Right kidney (tissue), 1 donor: ENCODE measurements around the gene DCTN2.

Experiments
- DNase-seq: peaks from one replicate; pipeline ENCODE4 v3.0.0-alpha.2; 2016

Gene DCTN2

GRCh38 chr12:57550641-57551549 is 3.9 kb upstream of the DCTN2 start:
- no peak for DNase-seq

GRCh38 chr12:57549909-57550640 is 3.1 kb upstream of the DCTN2 start, which contains the start of gene KIF5A:
TSS of gene KIF5A (plus strand) at chr12:57550044. CDS start at chr12:57550272, 228 bp downstream.
- peak; percentile 53 for DNase-seq

- DNase-seq, result no peak
These were observed 2.4 kb upstream of the DCTN2 start for GRCh38 chr12:57549203-57549908.

- no peak for DNase-seq
These were observed 1.5 kb upstream of the DCTN2 start for GRCh38 chr12:57548488-57548887.

- no peak for DNase-seq
These were observed 972 bp upstream of the DCTN2 start for GRCh38 chr12:57548013-57548315.

- DNase-seq, result no peak
These were observed 458 bp upstream of the DCTN2 start for GRCh38 chr12:57547288-57548012.

- no peak for DNase-seq
These were observed 1.1 kb downstream of the DCTN2 start for GRCh38 chr12:57545809-57546437.

GRCh38 chr12:57543581-57543980 is 3.4 kb downstream of the DCTN2 start:
- DNase-seq, result no peak

- DNase-seq, result no peak
These were observed 5.3 kb downstream of the DCTN2 start for GRCh38 chr12:57541717-57542116.

- DNase-seq, result no peak
These were observed 6.0 kb downstream of the DCTN2 start for GRCh38 chr12:57541001-57541400.

- no peak for DNase-seq
These were observed 7.7 kb downstream of the DCTN2 start for GRCh38 chr12:57539134-57539768.

- DNase-seq, result no peak
These were observed 10.4 kb downstream of the DCTN2 start for GRCh38 chr12:57536597-57536942.

GRCh38 chr12:57535764-57536596 is 11.0 kb downstream of the DCTN2 start:
- DNase-seq, result no peak

GRCh38 chr12:57534991-57535543 is 11.9 kb downstream of the DCTN2 start:
- DNase-seq, result no peak

- DNase-seq, result no peak
These were observed 12.7 kb downstream of the DCTN2 start for GRCh38 chr12:57534250-57534649.

GRCh38 chr12:57533108-57533507 is 13.9 kb downstream of the DCTN2 start:
- DNase-seq, result no peak

- DNase-seq, result no peak
These were observed 15.2 kb downstream of the DCTN2 start for GRCh38 chr12:57531836-57532235.

- DNase-seq, result no peak
These were observed 16.4 kb downstream of the DCTN2 start for GRCh38 chr12:57530396-57531142.

- DNase-seq, result no peak
These were observed 17.2 kb downstream of the DCTN2 start for GRCh38 chr12:57529831-57530230.
